GM21381 (cell line): Measurements from ENCODE around the gene PCP4.

Experiments
- ATAC-seq: cut with Tn5 transposase; IDR thresholded peaks from one replicate; pipeline ENCODE4 v1.9.1; 2021; ENCODE audit warnings: mild to moderate bottlenecking, moderate library complexity; ENCODE audit not compliant: unreplicated experiment

PCP4 gene

DNA sequence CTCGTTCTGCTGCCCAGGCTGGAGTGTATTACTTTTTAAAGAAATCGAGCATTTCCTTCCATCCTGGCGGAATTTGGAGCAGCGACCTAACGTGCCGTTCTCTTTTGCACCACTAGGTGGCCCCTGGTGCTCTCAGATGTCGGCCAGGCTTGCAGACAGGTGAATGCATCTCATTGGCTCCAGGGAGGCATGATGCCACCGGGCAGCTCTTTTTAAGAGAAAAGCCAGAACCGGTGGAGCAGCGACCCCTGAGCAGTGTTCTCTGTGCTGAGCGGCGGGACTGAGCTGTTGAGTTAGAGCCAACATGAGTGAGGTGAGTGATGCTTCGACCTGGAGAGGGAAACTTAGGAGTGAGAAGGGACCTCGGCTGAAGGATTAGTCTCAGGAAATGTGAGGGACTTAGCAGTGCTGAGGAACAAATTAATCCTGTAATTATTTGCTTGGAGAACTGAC lies at the start of gene PCP4:
Gene PCP4 (plus strand): TSS at position 241 of the 453 bp plus-strand sequence. CDS start 64 bp downstream, at position 305.
- no peak for ATAC-seq

DNA sequence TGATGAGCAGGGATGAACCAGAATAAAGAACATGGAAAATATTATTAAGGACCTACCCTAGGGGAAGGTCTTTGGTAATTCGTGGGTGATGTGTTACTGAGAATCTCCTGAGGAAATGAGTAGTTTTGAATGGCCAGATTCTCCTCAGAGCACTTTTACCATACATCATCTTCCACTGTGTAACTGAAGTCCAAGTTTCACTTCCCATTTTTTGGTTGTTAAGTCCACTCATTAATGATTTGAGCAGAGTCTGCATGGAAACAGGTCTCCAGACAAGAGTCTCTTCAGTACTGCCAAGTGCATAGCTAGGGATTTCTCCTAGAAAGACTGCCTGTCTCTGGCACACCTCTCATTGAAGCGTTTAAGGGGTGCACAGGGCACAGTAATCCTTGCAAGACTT lies 48.7 kb upstream of the PCP4 start:
- ATAC-seq: no peak

DNA sequence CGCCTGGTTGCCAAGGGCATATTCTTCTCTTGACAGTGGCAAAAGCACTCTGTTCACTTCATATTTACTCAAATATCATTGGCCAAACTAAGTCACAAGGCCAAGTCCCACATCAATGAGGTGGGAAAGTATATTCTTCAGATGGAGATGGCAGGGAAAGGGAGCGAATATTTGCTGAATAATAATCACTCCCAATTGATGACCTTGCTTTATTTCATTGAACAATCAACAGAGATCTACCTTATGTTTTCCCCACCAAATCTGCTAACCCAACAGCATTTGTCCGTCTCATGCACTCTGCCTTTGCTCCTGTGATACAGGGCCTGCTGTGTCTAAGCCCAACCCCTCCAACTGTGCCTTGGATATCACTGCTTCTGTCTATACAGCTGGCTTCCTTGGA lies 45.2 kb upstream of the PCP4 start:
- no peak for ATAC-seq

DNA sequence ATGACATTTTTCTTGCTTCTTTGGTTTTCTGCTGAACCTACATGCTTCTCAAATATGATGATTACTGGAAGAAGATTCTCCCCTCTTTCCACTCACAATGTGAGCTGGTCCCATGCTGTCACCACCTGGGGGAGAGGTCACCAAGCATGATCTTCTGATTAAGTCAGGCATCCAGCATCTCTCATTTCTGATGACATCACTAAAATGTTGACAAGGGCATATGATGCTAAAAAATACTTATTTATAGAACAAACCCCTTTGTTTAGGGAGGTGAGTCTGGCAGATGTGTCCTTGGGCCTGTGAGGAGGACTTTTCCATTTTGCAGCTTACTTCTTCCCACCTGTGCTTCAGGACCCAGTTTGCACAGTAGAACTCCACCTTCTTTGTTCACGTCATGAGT lies 42.0 kb upstream of the PCP4 start:
- ATAC-seq: no peak

- ATAC-seq: no peak
These were observed 32.7 kb upstream of the PCP4 start for GRCh38 chr21:39834543-39834942.

- no peak for ATAC-seq
These were observed 29.3 kb upstream of the PCP4 start for GRCh38 chr21:39837861-39838359.

DNA sequence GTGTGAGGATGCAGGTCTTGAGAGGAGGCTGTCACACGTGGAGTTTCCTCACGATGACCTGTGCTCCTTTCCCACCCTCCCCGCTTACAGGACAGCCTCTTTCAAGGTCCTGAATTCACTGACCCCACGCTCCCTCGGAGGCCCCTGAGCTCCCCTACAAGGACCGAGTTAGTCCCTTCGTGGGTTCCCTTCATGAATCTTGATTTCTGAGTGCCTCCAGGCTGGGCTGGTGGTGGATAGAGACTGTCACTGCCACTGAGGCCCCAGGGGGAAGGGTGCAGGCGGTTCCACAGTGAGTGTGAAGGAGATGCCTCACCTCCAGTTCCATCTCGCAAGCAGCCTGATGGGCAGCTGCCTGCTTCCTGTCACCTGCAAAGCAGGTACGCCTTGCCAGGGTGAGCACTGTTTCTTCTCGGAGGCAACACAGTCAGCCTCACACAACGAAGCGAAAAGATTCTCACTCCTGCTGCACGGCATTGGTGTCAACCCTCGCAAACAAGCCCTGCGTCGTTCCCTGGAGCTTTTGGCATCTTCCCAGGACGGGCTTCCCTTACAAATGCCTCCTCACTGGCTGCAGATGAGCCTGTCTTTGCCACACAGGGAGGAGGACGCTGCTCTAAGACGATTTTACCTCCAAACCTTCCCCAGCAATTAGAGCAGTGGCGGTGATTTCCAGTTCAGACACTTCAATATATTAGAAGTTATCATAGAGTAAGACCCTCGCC lies 26.7 kb upstream of the PCP4 start:
- no peak for ATAC-seq

GRCh38 chr21:39842741-39843459 lies 24.3 kb upstream of the PCP4 start:
- no peak for ATAC-seq

GRCh38 chr21:39843483-39843882 lies 23.8 kb upstream of the PCP4 start:
- no peak for ATAC-seq

- ATAC-seq: no peak
These were observed 23.3 kb upstream of the PCP4 start for GRCh38 chr21:39843916-39844315.

DNA sequence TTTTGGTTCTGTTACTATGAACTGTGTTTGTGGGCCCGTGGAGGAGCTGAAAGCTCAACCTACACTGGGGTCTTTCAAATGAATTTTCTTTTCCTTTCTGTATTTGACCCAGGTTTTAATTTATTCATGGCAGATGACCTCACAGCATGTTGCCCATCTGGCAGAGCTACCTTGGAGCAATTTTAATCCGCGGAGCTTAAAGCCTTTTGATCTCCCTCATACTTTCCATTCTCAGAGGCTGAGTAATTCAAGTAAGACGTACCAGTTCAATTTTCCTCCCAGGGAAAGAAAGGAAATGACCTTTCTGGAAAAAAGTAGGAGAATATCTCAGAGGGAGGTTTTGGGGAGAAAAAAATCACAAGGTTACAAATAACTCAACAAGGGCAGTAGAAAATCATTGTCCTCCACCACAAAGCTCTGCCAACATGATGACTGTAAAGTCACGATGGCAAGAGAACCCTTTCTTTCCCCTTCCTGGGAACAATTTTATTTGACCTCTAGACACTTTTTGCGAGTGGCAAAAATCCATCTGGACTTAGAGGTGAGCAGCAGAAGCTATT lies 21.6 kb upstream of the PCP4 start:
- ATAC-seq: no peak

- ATAC-seq: no peak
These were observed 19.4 kb upstream of the PCP4 start for GRCh38 chr21:39847877-39848276.

- no peak for ATAC-seq
These were observed 18.1 kb upstream of the PCP4 start for GRCh38 chr21:39849014-39849655.

GRCh38 chr21:39850333-39850732 lies 16.9 kb upstream of the PCP4 start:
- no peak for ATAC-seq

GRCh38 chr21:39851002-39851618 lies 16.1 kb upstream of the PCP4 start:
- ATAC-seq: no peak

GRCh38 chr21:39852021-39852721 lies 15.1 kb upstream of the PCP4 start:
- no peak for ATAC-seq

DNA sequence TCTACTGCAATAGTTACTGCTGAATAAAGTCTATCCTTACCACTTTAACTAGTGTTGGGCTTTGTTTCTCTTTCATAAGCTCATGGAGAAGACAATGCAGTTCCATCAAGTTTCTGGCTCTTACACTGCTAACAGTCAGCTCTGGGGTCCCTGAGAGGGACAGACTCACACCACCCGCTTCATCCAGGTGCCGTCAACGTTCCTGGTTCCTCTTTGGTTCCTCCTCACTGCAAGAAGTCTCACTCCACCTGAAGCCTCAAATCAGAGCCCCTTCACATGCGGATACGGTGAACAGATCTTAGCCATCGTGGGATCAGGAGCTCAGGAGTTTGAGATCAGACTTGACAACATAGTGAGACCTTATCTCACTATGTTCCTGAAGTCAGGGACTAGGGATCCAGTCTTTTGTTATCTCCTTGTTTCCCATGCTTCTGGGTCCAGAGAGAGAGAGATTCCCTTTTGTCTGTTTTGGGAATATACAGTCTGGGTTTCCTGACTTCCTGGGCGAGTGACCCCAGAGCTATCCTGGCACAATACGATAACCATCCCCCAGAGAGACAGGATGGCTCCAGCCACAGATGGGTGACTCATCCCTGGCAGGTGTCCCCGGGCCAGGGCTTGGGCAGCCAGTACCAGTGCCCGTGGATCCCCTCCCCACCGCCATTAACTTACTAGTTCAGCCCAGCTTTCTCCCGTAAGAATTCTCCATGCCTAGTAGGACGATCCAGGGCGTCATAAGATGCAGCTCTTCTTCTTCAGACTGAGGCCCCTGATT lies 14.3 kb upstream of the PCP4 start:
- no peak for ATAC-seq

DNA sequence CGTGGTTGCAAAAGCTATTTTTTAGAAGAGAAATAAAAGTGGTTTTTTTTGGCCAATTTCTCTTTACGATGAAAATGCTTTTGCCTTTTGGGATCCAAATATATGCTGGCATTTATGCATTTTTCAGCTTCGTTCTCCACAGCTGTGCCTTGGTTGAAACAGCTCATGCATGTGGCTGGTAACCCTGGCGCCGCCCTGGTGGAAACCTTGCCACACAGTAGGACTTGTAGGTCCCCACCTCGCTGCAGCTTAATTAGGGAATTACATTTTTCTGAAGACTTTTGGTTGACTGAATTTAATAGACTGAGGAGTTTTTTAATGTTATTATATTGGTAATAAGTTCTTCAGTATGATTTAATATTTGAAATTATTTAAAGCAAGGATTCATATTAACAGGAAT lies 12.7 kb upstream of the PCP4 start:
- ATAC-seq: no peak

- ATAC-seq: no peak
These were observed 11.6 kb upstream of the PCP4 start for GRCh38 chr21:39855595-39855994.

GRCh38 chr21:39860600-39860999 lies 6.6 kb upstream of the PCP4 start:
- no peak for ATAC-seq
